Skin epidermis (tissue), 12 donors: Measurements from ENCODE around the gene KCNAB1.
"Not testable (repeated sequence)": the region's sequence is repeated elsewhere in the genome, so short reads cannot be mapped to it uniquely, and the experiment has no call there.

Source experiments
- H3K27ac ChIP-seq, 21 experiments: fragments of 200-600 bp; sonication (generic) in 11 of 21; one replicate each; pipeline ENCODE4 v1.5.0; 2020; ENCODE audit warnings: mild to moderate bottlenecking in 3 of 21, inconsistent platforms in 2 of 21, moderate library complexity in 2 of 21
- H3K4me3 ChIP-seq, 7 experiments: fragments of 200-600 bp; sonication (generic) in 2 of 7; one replicate each; pipeline ENCODE4 v1.5.0; 2020; ENCODE audit warnings: inconsistent platforms in 2 of 7, mild to moderate bottlenecking in 2 of 7, moderate library complexity in 1 of 7

The KCNAB1 gene

DNA sequence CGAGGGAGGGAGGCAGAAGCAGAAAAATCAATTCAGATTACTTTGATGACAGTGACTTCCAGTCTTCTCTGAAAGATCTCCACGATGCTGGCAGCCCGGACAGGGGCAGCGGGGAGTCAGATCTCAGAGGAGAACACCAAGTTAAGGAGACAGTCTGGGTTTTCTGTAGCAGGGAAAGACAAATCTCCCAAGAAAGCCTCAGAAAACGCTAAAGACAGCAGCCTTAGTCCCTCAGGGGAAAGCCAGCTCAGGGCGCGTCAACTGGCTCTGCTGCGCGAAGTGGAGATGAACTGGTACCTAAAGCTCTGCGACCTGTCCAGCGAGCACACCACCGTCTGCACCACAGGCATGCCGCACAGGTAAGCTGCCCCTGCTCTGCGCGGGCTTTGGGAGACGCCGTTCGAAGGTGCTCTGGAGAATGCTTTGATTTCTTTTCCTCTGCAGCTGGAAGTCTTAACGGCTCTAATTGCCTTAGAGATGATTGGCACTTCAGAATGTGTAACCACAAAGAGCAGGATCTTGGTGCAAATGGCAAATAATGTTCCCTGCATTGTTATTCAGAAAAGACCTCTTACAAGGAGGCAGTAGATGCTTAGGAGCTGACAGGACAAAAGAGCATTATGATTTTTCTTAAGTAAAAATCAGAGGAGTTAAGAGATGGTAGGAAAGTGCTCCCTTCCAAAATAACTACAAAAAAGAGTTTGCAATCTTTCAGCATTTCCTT, at the start of gene KCNAB1:
Gene KCNAB1, plus strand, starts transcription at position 51 of the 724 bp plus-strand sequence.
- no peak within 1 kb of the TSS for H3K27ac ChIP-seq
- H3K4me3 ChIP-seq = no peak within 1 kb of the TSS

DNA sequence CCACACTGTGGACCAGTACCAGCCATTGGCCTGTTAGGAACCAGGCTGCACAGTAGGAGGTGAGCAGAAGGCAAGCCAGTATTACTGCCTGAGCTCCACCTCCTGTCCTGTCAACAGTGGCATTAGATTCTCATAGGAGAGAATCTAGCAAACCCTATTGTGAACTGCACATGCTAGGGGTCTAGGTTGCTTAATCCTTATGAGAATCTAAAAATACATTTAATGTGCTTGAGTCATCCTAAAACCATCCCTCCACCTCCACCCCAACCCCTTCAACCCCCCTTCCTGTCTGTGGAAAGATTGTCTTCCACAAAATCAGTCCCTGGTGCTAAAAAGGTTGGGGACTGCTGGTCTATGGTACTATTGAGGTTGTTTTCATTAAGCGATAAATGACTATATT, 49.3 kb upstream of the KCNAB1 start:
- H3K4me3 ChIP-seq = no peak overlapping the region
- no peak overlapping the region for H3K27ac ChIP-seq

DNA sequence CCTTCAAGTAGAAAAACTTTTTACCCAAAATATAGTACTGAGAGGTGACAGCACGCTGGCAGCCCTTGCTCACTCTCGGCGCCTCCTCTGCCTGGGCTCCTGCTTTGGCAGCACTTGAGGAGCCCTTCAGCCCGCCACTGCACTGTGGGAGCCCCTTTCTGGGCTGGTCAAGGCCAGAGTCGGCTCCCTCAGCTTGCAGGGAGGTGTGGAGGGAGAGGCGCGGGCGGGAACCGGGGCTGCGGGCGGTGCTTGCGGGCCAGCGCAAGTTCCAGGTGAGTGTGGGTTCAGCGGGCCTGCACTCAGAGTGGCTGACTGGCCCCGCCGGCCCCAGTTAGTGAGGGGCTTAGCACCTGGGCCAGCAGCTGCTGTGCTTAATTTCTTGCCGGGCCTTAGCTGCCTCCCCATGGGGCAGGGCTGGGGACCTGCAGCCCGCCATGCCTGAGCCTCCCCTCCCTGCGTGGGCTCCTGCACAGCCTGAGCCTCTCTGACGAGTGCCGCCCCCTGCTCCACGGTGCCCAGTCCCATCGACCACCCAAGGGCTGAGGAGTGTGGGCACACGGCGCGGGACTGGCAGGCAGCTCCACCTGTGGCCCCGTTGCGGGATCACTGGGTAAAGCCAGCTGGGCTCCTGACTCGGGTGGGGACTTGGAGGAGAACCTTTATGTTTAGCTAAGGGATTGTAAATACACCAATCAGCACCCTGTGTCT, 47.3 kb upstream of the KCNAB1 start:
- H3K27ac ChIP-seq, H3K4me3 ChIP-seq: not testable (repeated sequence)

DNA sequence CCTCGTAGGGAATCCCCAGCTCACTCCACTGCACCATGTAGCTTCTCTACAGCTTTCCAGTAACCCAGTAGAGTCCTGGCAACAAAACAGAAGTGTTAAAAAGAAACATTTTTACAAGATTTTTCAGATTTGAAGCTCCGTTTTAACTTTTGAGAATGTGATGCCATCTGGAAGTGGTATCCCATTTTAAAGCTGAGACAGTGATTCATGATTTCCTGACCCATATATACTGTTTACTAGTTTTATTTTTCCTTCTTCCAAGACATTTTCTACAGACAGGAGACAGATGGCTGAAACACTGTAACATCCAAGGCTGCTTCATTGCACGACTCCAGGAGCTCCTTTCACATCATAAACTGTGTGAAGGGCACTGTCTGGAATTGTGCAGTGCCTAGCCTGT, 30.3 kb upstream of the KCNAB1 start:
- no peak overlapping the region for H3K27ac ChIP-seq
- H3K4me3 ChIP-seq = no peak overlapping the region

DNA sequence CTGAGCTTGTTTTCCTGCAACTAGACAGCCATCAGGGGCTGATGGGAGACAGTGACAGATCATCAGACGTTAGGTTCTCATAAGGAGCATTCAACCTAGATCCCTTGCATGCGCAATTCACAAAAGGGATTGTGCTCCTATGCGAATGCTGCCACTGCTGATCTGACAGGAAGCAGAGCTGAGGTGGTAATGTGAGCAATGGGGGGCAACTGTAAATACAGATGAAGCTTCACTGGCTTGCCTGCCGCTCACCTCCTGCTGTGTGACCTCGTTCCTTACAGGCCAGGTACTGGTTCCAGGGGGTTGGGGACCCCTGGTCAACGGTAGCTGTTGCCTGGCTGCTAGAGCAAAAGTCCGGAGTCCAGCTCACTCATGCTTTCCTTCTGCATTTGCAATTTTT, 26.4 kb upstream of the KCNAB1 start:
- no peak overlapping the region for H3K4me3 ChIP-seq
- H3K27ac ChIP-seq = no peak overlapping the region

DNA sequence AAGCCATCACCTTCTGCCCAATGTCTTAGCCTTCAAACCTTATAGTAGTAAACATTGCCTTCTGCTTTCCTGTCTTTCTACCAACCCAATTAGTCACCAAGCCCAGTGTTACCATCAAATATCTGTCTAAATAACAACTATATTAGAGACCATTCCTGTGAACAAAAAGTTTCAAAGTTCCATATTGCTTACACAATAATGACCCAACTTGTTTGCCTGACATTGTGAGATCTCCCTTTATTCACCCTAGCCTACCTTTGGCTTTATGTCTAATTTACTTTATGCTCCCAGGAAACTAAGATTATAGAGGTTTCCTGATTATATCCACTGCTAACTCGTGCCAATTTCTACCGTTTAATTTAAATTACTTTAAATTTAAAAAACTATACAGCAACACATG, 26.0 kb upstream of the KCNAB1 start:
- Histone ChIP-seq H3K27ac (no peak overlapping the region), H3K4me3 (no peak overlapping the region)

DNA sequence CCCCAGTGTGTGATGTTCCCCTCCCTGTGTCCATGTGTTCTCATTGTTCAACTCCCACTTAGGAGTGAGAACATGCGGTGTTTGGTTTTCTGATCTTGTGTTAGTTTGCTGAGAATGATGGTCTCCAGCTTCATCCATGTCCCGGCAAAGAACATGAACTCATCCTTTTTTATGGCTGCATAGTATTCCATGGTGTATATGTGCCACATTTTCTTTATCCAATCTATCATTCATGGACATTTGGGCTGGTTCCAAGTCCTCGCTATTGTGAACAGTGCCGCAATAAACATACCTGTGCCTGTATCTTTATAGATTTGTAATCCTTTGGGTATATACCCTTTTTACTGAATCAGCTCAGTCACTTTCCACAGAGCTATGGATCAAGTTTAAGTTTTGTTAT, 24.7 kb upstream of the KCNAB1 start:
- H3K27ac ChIP-seq, H3K4me3 ChIP-seq: not testable (repeated sequence)

DNA sequence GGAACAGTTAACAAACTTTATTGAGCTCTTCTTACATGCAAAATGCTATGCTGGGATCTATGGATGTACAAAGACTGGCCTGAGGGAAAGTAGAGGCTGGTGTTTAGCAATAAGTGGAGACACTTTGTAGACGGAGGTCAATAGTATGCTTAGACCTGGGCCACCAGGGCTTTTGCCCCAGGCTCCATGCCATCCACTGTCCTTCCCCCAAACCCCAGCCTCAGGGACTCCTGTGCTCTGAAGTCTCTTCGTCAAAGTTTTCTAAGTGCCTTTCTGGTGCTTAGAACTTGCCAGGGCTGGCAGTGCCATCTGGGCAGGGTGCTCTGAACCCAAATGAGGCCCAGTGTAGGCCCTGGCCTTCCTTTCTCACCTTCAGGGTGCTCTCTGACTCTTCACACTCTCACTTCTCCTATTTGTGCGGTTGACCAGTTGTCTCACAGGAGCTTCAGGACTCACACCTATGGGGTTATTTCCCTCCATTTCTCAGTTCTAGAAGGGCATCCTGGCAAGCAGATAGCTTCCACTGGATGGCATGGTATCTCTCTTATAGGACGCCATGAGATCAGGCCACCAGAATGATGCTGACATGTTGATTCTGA, 21.8 kb upstream of the KCNAB1 start:
- Histone ChIP-seq H3K4me3 (no peak overlapping the region), H3K27ac (no peak overlapping the region)

DNA sequence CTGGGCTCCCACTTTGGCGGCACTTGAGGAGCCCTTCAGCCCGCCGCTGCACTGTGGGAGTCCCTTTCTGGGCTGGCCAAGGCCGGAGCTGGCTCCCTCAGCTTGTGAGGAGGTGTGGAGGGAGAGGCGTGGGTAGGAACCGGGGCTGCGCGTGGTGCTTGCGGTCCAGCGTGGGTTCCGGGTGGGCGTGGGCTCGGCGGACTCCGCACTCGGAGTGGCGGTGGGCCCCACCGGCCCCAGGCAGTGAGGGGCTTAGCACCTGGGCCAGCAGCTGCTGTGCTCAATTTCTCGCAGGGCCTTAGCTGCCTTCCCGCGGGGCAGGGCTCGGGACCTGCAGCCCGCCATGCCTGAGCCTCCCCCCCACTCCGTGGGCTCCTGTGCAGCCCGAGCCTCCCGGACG, 21.0 kb upstream of the KCNAB1 start:
- not testable (repeated sequence) for H3K27ac ChIP-seq, H3K4me3 ChIP-seq

DNA sequence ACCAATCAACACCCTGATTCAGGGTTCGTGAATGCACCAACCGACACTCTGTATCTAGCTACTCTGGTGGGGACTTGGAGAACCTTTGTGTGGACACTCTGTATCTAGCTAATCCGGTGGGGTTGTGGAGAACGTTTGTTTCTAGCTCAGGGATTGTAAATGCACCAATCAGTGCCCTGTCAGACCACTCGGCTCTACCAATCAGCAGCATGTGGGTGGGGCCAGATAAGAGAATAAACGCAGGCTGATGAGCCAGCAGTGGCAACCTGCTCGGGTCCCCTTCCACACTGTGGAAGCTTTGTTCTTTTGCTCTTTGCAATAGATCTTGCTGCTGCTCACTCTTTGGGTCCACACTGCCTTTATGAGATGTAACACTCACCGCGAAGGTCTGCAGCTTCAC, 20.4 kb upstream of the KCNAB1 start:
- H3K4me3 ChIP-seq, H3K27ac ChIP-seq: not testable (repeated sequence)

DNA sequence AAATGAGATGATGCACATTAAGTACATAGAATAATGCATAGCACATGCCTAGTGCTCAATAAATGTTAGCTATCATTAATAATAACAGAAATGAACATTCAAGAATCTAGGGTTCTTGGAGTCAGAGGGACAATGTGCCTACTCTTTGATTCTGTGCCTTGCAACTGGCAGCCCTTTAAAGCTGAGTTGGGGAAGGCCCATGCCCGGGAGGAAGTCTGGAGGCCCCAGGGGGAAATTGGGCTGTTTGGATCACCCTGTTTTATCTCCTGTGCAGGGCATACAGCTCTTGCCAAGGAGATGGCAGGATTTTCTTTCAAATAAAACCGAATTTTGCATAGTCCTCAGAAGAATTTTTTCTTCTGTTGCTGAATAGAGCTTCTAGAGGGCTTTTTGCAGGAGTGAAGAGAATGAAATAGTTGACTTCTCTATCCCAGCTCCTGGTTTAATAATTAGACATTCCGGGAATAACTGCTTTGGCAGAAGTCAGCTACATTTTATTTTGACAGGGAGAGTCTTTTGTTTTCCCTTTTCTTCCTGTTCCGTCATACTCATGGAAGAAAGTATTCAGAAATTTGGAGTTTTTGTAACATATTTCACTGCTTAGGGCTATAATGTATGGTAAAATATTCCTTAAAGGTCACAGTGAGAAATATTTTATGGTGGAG, 18.0 kb upstream of the KCNAB1 start:
- H3K27ac ChIP-seq = no peak overlapping the region
- no peak overlapping the region for H3K4me3 ChIP-seq

DNA sequence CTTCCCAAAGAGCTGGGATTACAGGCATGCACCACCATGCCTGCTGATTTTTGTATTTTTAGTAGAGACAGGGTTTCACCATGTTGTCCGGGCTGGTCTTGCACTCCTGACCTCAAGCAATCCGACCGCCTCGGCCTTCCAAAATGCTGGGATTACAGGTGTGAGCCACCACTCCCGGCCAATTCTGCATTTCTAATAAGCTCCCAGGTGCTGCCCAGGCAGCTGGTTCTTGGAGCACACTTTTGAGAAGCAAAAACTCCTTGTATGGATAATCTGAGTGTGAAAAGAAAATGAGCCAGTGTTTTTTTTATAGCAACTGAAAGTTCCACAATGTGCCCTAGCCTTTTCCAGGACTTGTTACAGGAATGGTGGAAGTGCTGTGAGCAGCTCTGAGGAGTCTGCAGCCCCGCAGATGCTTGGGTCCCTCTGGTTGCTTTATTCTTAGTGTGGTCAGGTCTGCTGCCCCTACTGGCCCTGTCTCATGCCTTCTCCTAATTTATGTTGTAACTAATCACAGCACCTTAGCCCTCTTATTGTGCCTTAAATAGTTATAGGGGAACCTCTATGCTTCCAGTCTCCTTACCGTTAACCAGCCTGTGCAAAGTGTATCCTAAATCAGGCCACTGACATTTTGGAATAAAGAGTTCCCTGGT, 13.5 kb upstream of the KCNAB1 start:
- no peak overlapping the region for H3K4me3 ChIP-seq
- no peak overlapping the region for H3K27ac ChIP-seq

DNA sequence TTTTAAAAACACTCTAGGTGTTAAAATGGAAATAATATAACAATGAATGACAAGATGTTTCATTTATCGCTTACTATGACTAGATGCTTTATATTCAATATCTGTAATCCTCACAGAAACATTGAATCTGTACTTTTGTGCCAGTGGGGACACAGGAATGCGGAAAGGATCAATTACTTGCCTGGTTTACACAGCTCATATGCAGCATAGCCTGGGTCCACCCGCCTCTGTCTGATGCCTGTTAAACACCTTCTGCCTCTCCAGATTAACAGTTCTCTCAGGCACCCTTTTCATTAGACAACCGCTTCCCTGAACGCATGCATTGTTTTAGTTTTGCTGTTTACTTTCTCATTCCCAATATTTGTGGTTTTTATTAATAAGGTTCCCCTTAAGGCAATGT, 12.9 kb upstream of the KCNAB1 start:
- Histone ChIP-seq H3K4me3 (no peak overlapping the region), H3K27ac (no peak overlapping the region)

DNA sequence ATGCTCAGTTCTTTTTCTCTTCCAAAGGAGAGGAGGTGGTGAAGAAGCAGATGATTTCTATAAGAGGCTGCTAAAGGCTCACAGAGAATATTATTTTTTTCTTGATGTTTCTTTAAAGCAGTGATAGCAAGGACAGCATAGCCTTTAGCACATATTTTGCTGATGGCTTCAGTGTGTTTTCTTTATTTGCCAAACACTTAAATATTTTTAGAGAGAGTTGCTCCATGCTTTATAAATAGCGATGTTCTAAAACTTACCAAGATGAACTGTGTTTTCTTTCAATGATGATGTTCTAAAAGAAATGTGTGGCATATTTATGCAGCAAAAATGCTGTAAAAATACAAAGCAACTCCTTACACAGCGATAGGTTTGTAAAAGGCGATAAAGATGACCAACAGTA, 11.8 kb upstream of the KCNAB1 start:
- H3K27ac ChIP-seq = no peak overlapping the region
- no peak overlapping the region for H3K4me3 ChIP-seq

DNA sequence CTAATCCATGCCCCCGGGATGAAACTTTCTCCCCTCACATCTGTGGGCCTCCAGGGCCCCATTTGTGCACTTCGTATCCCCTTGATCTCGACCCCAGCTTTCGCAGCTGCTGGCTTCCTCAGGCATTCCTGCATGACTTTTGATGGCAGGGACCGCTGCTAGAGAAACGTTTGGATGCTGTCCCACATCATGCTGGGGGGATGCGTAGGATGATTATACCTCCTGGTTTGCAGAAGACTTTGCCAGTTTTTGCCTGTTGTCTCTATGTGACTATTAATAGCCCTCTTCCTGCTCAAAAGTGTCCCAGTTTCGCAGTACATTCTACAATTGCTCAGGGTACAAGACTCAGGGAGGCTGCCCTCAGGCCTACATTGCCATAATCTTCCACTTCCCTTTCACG, 10.4 kb upstream of the KCNAB1 start:
- Histone ChIP-seq H3K27ac (no peak overlapping the region), H3K4me3 (no peak overlapping the region)

DNA sequence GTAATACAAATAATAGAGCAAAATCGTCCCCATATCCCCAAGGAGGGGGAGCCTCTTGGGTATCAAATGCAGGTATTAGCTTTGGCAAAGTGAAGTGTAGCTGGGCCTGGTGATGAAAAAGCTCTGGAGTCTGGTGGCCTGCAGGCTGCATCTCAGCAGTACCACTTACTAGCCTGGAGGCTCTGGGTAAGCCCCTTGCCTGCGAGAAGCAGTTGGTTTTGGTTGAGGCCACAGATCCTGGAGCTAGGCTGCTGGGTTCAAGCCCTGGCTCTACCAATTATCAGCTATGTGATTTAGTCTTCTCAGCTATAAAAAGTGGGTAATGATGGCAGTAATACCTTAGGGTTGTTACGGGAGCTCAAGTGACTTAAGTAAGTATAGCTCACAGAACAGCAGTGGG, 6.1 kb downstream of the KCNAB1 start:
- H3K27ac ChIP-seq = no peak overlapping the region

DNA sequence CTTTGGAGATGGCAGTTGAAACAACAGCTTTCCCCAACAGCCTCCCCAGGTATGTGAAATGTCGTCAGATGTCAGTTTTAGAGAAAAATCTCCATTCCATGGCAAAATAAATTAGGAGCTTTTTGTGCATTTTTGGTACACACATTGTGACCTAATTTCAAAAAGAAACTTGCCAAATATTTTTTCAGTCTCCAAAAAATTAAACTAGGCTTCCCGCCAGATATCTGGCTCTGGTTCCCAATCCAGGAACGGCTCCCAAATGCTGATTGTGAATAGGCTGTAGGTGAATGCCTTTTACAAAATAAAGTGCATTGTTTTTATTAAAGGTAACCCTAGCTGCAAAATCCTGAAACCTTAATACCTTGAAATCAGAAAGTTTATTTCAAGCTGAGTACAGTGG, 10.9 kb downstream of the KCNAB1 start:
- H3K27ac ChIP-seq = no peak overlapping the region
- no peak overlapping the region for H3K4me3 ChIP-seq

More for the DNA sequence above, 6.1 kb downstream of the KCNAB1 start:
- no peak overlapping the region for H3K4me3 ChIP-seq

DNA sequence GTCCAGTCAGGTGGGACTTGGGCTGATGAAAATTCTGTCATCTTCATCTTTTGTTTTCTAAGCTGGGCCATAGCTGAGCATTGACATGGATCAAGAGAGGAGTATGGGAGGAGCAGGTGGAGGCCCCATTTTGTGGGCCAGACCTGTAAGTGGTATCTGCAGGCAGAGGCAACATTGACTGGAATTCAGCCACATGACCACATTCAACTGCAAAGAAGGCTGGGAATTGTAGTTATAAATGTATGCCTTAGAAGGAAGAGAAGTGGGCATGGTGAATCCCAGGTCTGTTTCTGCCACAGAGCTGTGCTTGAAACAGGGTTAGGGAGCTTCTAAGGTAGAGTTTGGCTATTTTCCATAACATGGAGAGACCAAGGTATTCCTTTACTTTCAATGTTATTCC, 11.4 kb downstream of the KCNAB1 start:
- Histone ChIP-seq H3K27ac (no peak overlapping the region), H3K4me3 (no peak overlapping the region)

DNA sequence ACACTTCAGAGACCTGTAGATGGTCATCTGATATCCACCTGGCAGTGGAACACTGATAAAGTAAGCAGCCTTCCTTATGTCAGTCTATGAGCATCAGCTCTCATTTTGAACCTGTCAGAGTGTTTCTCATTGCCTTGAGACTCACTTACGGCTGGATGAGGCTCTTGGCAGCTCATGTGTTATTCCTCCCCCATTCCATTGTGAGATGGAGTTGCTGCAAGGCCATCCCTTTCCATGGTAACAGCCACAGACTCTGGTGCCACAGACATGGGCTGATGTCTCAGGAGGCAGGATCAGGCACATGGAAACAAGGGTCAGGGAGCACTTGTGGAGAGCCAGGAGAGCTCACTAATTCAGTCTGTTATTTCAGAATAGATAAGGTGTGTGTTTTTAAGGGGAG, 11.9 kb downstream of the KCNAB1 start:
- no peak overlapping the region for H3K4me3 ChIP-seq
- H3K27ac ChIP-seq = no peak overlapping the region

DNA sequence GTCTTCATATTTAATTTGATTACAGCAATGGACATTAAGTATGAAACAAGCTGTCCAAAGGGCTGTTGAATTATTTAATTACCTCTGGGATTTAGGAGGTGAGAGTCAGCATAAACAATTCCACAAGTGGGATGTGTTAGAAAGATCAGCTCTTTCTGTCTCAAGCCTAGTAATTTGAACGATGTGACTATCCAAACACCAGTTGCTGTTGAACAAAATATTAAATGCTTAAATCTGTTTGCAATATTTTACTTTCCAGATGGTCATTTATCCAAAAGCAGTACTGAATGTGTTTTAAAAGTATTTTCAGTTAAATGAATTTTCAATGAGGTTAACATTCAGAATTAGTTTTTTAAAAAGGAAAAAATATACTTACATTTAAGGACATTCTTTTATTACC, 12.7 kb downstream of the KCNAB1 start:
- Histone ChIP-seq H3K27ac (no peak overlapping the region), H3K4me3 (no peak overlapping the region)
